Fibroblast of mammary gland (primary cell): ENCODE data around the gene ZNF629.

ENCODE experiments used
- DNase-seq: peaks from one replicate; pipeline ENCODE4 v3.0.0-alpha.2; 2010; ENCODE audit warnings: low read depth
- H3K4me3 ChIP-seq: 2 replicates; pipeline ENCODE4 v1.5.1; 2011; ENCODE audit warnings: low read depth, mild to moderate bottlenecking, low read length, moderate library complexity; ENCODE audit not compliant: control insufficient read depth
- CTCF ChIP-seq: conservative IDR thresholded peaks from 2 replicates; pipeline ENCODE4 v1.5.1; 2011; ENCODE audit warnings: low read depth, low read length, inconsistent platforms; ENCODE audit not compliant: control insufficient read depth, insufficient read depth

The ZNF629 gene

GRCh38 chr16:30740364-30741251 is 46.4 kb downstream of the ZNF629 start:
- no peak for TF ChIP-seq CTCF
- no peak overlapping the region for H3K4me3 ChIP-seq
- DNase-seq, result peak; percentile 93

- TF ChIP-seq CTCF, result no peak
- H3K4me3 ChIP-seq, result no peak overlapping the region
- peak; percentile 43 for DNase-seq
These were observed 47.7 kb downstream of the ZNF629 start for GRCh38 chr16:30738984-30739951.

GRCh38 chr16:30737794-30738648 is 49.0 kb downstream of the ZNF629 start:
- no peak overlapping the region for H3K4me3 ChIP-seq
- TF ChIP-seq CTCF, result no peak
- DNase-seq, result no peak

GRCh38 chr16:30736995-30737793 is 49.8 kb downstream of the ZNF629 start:
- no peak overlapping the region for H3K4me3 ChIP-seq
- no peak for TF ChIP-seq CTCF
- no peak for DNase-seq

- H3K4me3 ChIP-seq, result no peak overlapping the region
- DNase-seq, result peak; percentile 21
- no peak for TF ChIP-seq CTCF
These were observed 55.6 kb downstream of the ZNF629 start for GRCh38 chr16:30731411-30731810.
